ENCODE results near the gene STON2. TPM values are rescaled to one million over a fixed set of nuclear protein-coding genes. Genes with fewer than 3 reads are reported as not detected.

STON2 gene
- total and polyA plus RNA-seq, 2 of the 13 experiments (the other 11 are each of a cell fraction or from before 2014, with no cell fraction given), result 2.1 to 11.0 TPM

DNA sequence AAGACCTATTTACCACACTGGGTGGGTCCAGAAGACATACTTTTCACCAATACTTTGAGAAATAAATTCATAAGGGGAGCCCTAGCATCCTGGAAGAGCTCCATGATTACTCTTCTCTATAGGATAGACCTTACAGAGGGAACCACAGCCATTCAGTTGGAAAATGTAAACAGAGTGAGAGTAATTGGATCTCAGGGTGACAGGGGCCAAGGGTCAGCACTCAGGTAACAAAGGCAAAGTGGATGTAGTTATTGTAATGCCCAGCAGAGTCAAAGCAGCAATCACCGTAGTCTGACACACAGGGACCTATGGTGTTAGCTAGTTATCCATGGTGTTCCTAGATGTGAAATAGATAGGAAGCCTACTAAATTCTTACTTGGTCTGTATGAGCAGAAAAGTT is 168.6 kb downstream of the STON2 start (continued):
- TF ChIP-seq, protein P1, sequence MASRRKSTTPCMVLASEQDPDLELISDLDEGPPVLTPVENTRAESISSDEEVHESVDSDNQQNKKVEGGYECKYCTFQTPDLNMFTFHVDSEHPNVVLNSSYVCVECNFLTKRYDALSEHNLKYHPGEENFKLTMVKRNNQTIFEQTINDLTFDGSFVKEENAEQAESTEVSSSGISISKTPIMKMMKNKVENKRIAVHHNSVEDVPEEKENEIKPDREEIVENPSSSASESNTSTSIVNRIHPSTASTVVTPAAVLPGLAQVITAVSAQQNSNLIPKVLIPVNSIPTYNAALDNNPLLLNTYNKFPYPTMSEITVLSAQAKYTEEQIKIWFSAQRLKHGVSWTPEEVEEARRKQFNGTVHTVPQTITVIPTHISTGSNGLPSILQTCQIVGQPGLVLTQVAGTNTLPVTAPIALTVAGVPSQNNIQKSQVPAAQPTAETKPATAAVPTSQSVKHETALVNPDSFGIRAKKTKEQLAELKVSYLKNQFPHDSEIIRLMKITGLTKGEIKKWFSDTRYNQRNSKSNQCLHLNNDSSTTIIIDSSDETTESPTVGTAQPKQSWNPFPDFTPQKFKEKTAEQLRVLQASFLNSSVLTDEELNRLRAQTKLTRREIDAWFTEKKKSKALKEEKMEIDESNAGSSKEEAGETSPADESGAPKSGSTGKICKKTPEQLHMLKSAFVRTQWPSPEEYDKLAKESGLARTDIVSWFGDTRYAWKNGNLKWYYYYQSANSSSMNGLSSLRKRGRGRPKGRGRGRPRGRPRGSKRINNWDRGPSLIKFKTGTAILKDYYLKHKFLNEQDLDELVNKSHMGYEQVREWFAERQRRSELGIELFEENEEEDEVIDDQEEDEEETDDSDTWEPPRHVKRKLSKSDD (CRISPR knock-in tag; IDR thresholded peaks at IDR 0.05; ENCODE audit: low read depth), result no peak
- TF ChIP-seq RXRA (CRISPR knock-in tag; IDR thresholded peaks at IDR 0.05) (no peak), ATF5 (CRISPR knock-in tag; IDR thresholded peaks at IDR 0.05; ENCODE audit: low read depth) (no peak), PHF21A (CRISPR knock-in tag; IDR thresholded peaks at IDR 0.05) (no peak), U2AF2 (IDR thresholded peaks at IDR 0.05; ENCODE audit: low read depth, low read length) (no peak), ZNF713 (CRISPR knock-in tag; IDR thresholded peaks at IDR 0.05) (no peak), ZNF7 (CRISPR knock-in tag; IDR thresholded peaks at IDR 0.05) (no peak), FOXM1 (CRISPR knock-in tag; IDR thresholded peaks at IDR 0.05) (no peak), FOXA1 (IDR thresholded peaks at IDR 0.05) (no peak), FOXA1 (CRISPR knock-in tag; IDR thresholded peaks at IDR 0.05) (0 out of 2 replicates have a peak, but pooled peaks have one; percentile 38), GABPB1 (CRISPR knock-in tag; IDR thresholded peaks at IDR 0.05) (no peak), PPARG (CRISPR knock-in tag; conservative IDR thresholded peaks at IDR 0.05) (no peak), ZSCAN25 (CRISPR knock-in tag; IDR thresholded peaks at IDR 0.05) (no peak), ZNF232 (CRISPR knock-in tag; IDR thresholded peaks at IDR 0.05; ENCODE audit: borderline replicate concordance) (no peak), ZNF138 (CRISPR knock-in tag; IDR thresholded peaks at IDR 0.05; ENCODE audit: low read depth) (no peak), HOXD1 (CRISPR knock-in tag; IDR thresholded peaks at IDR 0.05) (no peak), ETV5 (CRISPR knock-in tag; IDR thresholded peaks at IDR 0.05; ENCODE audit: borderline replicate concordance) (no peak), MTA3 (CRISPR knock-in tag; IDR thresholded peaks at IDR 0.05) (no peak)
- TF ChIP-seq, protein P2, sequence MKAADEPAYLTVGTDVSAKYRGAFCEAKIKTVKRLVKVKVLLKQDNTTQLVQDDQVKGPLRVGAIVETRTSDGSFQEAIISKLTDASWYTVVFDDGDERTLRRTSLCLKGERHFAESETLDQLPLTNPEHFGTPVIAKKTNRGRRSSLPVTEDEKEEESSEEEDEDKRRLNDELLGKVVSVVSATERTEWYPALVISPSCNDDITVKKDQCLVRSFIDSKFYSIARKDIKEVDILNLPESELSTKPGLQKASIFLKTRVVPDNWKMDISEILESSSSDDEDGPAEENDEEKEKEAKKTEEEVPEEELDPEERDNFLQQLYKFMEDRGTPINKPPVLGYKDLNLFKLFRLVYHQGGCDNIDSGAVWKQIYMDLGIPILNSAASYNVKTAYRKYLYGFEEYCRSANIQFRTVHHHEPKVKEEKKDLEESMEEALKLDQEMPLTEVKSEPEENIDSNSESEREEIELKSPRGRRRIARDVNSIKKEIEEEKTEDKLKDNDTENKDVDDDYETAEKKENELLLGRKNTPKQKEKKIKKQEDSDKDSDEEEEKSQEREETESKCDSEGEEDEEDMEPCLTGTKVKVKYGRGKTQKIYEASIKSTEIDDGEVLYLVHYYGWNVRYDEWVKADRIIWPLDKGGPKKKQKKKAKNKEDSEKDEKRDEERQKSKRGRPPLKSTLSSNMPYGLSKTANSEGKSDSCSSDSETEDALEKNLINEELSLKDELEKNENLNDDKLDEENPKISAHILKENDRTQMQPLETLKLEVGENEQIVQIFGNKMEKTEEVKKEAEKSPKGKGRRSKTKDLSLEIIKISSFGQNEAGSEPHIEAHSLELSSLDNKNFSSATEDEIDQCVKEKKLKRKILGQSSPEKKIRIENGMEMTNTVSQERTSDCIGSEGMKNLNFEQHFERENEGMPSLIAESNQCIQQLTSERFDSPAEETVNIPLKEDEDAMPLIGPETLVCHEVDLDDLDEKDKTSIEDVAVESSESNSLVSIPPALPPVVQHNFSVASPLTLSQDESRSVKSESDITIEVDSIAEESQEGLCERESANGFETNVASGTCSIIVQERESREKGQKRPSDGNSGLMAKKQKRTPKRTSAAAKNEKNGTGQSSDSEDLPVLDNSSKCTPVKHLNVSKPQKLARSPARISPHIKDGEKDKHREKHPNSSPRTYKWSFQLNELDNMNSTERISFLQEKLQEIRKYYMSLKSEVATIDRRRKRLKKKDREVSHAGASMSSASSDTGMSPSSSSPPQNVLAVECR (CRISPR knock-in tag; IDR thresholded peaks at IDR 0.05; ENCODE audit: borderline replicate concordance), result no peak
- TF ChIP-seq, protein P3, sequence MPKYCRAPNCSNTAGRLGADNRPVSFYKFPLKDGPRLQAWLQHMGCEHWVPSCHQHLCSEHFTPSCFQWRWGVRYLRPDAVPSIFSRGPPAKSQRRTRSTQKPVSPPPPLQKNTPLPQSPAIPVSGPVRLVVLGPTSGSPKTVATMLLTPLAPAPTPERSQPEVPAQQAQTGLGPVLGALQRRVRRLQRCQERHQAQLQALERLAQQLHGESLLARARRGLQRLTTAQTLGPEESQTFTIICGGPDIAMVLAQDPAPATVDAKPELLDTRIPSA (CRISPR knock-in tag; IDR thresholded peaks at IDR 0.05; ENCODE audit: borderline replicate concordance), result no peak
- TF ChIP-seq, protein P4, sequence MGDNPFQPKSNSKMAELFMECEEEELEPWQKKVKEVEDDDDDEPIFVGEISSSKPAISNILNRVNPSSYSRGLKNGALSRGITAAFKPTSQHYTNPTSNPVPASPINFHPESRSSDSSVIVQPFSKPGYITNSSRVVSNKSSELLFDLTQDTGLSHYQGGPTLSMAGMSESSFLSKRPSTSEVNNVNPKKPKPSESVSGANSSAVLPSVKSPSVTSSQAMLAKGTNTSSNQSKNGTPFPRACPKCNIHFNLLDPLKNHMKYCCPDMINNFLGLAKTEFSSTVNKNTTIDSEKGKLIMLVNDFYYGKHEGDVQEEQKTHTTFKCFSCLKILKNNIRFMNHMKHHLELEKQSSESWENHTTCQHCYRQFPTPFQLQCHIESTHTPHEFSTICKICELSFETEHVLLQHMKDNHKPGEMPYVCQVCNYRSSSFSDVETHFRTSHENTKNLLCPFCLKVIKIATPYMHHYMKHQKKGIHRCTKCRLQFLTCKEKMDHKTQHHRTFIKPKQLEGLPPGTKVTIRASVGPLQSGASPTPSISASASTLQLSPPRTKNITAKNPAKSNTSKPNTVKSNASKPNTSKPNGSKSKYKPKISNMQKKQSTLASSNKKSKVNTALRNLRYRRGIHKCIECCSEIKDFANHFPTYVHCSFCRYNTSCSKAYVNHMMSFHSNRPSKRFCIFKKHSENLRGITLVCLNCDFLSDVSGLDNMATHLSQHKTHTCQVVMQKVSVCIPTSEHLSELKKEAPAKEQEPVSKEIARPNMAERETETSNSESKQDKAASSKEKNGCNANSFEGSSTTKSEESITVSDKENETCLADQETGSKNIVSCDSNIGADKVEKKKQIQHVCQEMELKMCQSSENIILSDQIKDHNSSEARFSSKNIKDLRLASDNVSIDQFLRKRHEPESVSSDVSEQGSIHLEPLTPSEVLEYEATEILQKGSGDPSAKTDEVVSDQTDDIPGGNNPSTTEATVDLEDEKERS (CRISPR knock-in tag; IDR thresholded peaks at IDR 0.05), result no peak
